WTC11 (cell line): ENCODE data around the gene PCNX3. TPM values are rescaled to one million over a fixed set of nuclear protein-coding genes. Genes with fewer than 3 reads are reported as not detected.

ENCODE experiments used
- ATAC-seq: fragments of 200-7000 bp; cut with Tn5 transposase; 2 replicates; pipeline ENCODE4 v1.10.0; 2021; ENCODE audit warnings: mild to moderate bottlenecking, moderate library complexity
- CTCF ChIA-PET: fragments of 300-600 bp; sonication (Branson Sonifier 250); formaldehyde crosslinking; loops from one replicate; lab custom pipeline; 2021; ENCODE audit warnings: antibody characterized with exemption; lab: Charles Lee
- POLR2A ChIA-PET: fragments of 350-600 bp; sonication (Branson Sonifier 250); formaldehyde crosslinking; loops from one replicate; lab custom pipeline; 2021; ENCODE audit warnings: antibody characterized with exemption; lab: Charles Lee
- DNase-seq: peaks from one replicate; pipeline ENCODE4 v3.0.0; 2021; ENCODE audit warnings: low spot score
- H3K27ac Mint-ChIP-seq: 2 replicates; pipeline ENCODE4 v1.8.0; 2021; ENCODE audit warnings: mixed read lengths
- H3K27me3 Mint-ChIP-seq: 2 replicates; pipeline ENCODE4 v1.8.0; 2021; ENCODE audit warnings: low read depth, mild to moderate bottlenecking, moderate library complexity, mixed read lengths
- H3K36me3 Mint-ChIP-seq: 2 replicates; pipeline ENCODE4 v1.8.0; 2021; ENCODE audit warnings: mixed read lengths
- H3K4me1 Mint-ChIP-seq: 2 replicates; pipeline ENCODE4 v1.8.0; 2022; ENCODE audit warnings: mixed read lengths
- H3K4me3 Mint-ChIP-seq: 2 replicates; pipeline ENCODE4 v1.8.0; 2021; ENCODE audit warnings: mild to moderate bottlenecking, moderate library complexity, mixed read lengths
- H3K9me3 Mint-ChIP-seq: 2 replicates; pipeline ENCODE4 v1.8.0; 2021; ENCODE audit warnings: mixed read lengths
- CREB1 ChIP-seq: sonication (generic); formaldehyde crosslinking; IDR thresholded peaks from 2 replicates; pipeline ENCODE4 v1.8.0; 2023; ENCODE audit warnings: mild to moderate bottlenecking, missing genetic modification reagents
- FOXP1 ChIP-seq: sonication (generic); formaldehyde crosslinking; IDR thresholded peaks from 2 replicates; pipeline ENCODE4 v1.8.0; 2022; ENCODE audit warnings: missing genetic modification reagents, mild to moderate bottlenecking, moderate library complexity, borderline replicate concordance
- NFE2L1 ChIP-seq: sonication (generic); formaldehyde crosslinking; IDR thresholded peaks from 2 replicates; pipeline ENCODE4 v1.8.1; 2023; ENCODE audit warnings: missing genetic modification reagents
- NFYB ChIP-seq: sonication (generic); formaldehyde crosslinking; conservative IDR thresholded peaks from 2 replicates; pipeline ENCODE4 v1.8.0; 2022; ENCODE audit warnings: low read depth, missing genetic modification reagents
- SP1 ChIP-seq: sonication (generic); formaldehyde crosslinking; conservative IDR thresholded peaks from 2 replicates; pipeline ENCODE4 v1.8.1; 2022; ENCODE audit warnings: missing genetic modification reagents
- ZNF232 ChIP-seq: sonication (generic); formaldehyde crosslinking; IDR thresholded peaks from 2 replicates; pipeline ENCODE4 v1.8.0; 2022; ENCODE audit warnings: mild to moderate bottlenecking, missing genetic modification reagents
- ZNF416 ChIP-seq: fragments of 250-450 bp; sonication (Bioruptor Pico); IDR thresholded peaks from 2 replicates; pipeline ENCODE4 v1.9.0; 2021; ENCODE audit warnings: mild to moderate bottlenecking, inconsistent platforms
- total RNA-seq: library from RNA; stranded (reverse); gene quantifications from 3 replicates; pipeline ENCODE4 v1.2.3, GENCODE V29; 2021
- TF ChIP-seq, protein P1 (sequence below): sonication (generic); formaldehyde crosslinking; IDR thresholded peaks from 2 replicates; pipeline ENCODE4 v1.8.0; 2022; ENCODE audit warnings: mild to moderate bottlenecking, missing genetic modification reagents
- TF ChIP-seq, protein P2 (sequence below): sonication (generic); formaldehyde crosslinking; IDR thresholded peaks from 2 replicates; pipeline ENCODE4 v1.8.0; 2022; ENCODE audit warnings: mild to moderate bottlenecking, missing genetic modification reagents
- TF ChIP-seq, protein P3 (sequence below): sonication (generic); formaldehyde crosslinking; IDR thresholded peaks from 2 replicates; pipeline ENCODE4 v1.8.0; 2023; ENCODE audit warnings: mild to moderate bottlenecking, missing genetic modification reagents
- TF ChIP-seq, protein P4 (sequence below): sonication (generic); formaldehyde crosslinking; IDR thresholded peaks from 2 replicates; pipeline ENCODE4 v1.8.1; 2023; ENCODE audit warnings: mild to moderate bottlenecking, missing genetic modification reagents, moderate library complexity
- TF ChIP-seq, protein P5 (sequence below): sonication (generic); formaldehyde crosslinking; conservative IDR thresholded peaks from 2 replicates; pipeline ENCODE4 v1.8.1; 2023; ENCODE audit warnings: mild to moderate bottlenecking, low read depth, missing genetic modification reagents, moderate library complexity
- TF ChIP-seq, protein P6 (sequence below): fragments of 200-600 bp; IDR thresholded peaks from 2 replicates; pipeline ENCODE4 v1.8.0; 2022; ENCODE audit warnings: antibody characterized with exemption

The PCNX3 gene
- total RNA-seq, 1 experiment from 2014 or later = 51.6 TPM

DNA sequence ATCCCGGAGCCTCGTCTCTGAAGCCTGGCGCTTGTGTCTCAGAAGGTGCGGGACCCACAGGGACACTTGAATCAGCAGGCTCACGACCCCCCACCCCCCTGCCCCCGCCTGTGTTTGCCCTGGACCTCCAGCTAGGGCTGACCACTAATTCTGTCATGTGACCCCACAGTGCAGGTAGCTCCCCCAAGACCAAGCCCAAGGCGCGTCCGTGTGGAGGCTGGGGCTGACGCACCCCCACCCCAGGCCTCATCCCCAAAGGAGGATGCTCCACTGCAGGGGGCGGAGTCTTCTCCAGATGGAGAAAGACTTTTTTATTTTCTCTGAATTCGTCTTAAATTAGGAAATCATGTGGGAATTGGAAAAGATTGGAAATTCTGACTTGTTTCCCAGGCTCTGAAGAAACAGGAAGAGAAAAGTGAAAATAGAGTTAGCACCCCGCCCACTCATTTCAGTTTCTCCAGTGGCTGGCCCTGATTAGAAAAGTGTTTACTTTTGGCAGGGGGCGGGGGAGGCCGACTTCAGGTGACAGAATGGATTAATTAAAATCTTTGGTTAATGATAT lies 48.1 kb downstream of the PCNX3 start:
- H3K27ac Mint-ChIP-seq = peak overlapping the region; percentile 46
- ATAC-seq = no peak
- TF ChIP-seq ZNF416 (CRISPR knock-in tag) (no peak), CREB1 (CRISPR knock-in tag) (no peak)
- TF ChIP-seq, protein P1, sequence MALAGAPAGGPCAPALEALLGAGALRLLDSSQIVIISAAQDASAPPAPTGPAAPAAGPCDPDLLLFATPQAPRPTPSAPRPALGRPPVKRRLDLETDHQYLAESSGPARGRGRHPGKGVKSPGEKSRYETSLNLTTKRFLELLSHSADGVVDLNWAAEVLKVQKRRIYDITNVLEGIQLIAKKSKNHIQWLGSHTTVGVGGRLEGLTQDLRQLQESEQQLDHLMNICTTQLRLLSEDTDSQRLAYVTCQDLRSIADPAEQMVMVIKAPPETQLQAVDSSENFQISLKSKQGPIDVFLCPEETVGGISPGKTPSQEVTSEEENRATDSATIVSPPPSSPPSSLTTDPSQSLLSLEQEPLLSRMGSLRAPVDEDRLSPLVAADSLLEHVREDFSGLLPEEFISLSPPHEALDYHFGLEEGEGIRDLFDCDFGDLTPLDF (CRISPR knock-in tag) = no peak
- TF ChIP-seq, protein P2, sequence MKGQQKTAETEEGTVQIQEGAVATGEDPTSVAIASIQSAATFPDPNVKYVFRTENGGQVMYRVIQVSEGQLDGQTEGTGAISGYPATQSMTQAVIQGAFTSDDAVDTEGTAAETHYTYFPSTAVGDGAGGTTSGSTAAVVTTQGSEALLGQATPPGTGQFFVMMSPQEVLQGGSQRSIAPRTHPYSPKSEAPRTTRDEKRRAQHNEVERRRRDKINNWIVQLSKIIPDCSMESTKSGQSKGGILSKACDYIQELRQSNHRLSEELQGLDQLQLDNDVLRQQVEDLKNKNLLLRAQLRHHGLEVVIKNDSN (CRISPR knock-in tag) = 0 out of 2 replicates have a peak, but pooled peaks have one; percentile 1
- TF ChIP-seq, protein P3, sequence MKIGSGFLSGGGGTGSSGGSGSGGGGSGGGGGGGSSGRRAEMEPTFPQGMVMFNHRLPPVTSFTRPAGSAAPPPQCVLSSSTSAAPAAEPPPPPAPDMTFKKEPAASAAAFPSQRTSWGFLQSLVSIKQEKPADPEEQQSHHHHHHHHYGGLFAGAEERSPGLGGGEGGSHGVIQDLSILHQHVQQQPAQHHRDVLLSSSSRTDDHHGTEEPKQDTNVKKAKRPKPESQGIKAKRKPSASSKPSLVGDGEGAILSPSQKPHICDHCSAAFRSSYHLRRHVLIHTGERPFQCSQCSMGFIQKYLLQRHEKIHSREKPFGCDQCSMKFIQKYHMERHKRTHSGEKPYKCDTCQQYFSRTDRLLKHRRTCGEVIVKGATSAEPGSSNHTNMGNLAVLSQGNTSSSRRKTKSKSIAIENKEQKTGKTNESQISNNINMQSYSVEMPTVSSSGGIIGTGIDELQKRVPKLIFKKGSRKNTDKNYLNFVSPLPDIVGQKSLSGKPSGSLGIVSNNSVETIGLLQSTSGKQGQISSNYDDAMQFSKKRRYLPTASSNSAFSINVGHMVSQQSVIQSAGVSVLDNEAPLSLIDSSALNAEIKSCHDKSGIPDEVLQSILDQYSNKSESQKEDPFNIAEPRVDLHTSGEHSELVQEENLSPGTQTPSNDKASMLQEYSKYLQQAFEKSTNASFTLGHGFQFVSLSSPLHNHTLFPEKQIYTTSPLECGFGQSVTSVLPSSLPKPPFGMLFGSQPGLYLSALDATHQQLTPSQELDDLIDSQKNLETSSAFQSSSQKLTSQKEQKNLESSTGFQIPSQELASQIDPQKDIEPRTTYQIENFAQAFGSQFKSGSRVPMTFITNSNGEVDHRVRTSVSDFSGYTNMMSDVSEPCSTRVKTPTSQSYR (CRISPR knock-in tag) = no peak
- TF ChIP-seq, protein P4, sequence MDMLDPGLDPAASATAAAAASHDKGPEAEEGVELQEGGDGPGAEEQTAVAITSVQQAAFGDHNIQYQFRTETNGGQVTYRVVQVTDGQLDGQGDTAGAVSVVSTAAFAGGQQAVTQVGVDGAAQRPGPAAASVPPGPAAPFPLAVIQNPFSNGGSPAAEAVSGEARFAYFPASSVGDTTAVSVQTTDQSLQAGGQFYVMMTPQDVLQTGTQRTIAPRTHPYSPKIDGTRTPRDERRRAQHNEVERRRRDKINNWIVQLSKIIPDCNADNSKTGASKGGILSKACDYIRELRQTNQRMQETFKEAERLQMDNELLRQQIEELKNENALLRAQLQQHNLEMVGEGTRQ = peak; percentile 72
- no peaks in the 10 kb centered on the region; the same call in 1 of the 2 replicates for H3K27me3 Mint-ChIP-seq
- DNase-seq = no peak
- H3K9me3 Mint-ChIP-seq = no peaks in the 10 kb centered on the region
- H3K4me3 Mint-ChIP-seq = peak overlapping the region; percentile 86
- ChIA-PET CTCF (interaction anchor here (0.7 to 2.6 kb wide), 20 partner anchors 10 to 359 kb away, joined by 3 to 16 read pairs (median 4); partner anchors contain the start of genes CCDC85B, FIBP, KAT5 and MUS81), POLR2A (interaction anchor here (0.6 to 1.9 kb wide), 7 partner anchors 10 to 869 kb away, joined by 3 to 16 read pairs (median 5); partner anchors contain the start of genes MUS81, PCNX3 and RNASEH2C)
- H3K4me1 Mint-ChIP-seq = peaks cover 4% of the 10 kb centered on the region
- peaks cover 20% of the 10 kb centered on the region for H3K36me3 Mint-ChIP-seq

DNA sequence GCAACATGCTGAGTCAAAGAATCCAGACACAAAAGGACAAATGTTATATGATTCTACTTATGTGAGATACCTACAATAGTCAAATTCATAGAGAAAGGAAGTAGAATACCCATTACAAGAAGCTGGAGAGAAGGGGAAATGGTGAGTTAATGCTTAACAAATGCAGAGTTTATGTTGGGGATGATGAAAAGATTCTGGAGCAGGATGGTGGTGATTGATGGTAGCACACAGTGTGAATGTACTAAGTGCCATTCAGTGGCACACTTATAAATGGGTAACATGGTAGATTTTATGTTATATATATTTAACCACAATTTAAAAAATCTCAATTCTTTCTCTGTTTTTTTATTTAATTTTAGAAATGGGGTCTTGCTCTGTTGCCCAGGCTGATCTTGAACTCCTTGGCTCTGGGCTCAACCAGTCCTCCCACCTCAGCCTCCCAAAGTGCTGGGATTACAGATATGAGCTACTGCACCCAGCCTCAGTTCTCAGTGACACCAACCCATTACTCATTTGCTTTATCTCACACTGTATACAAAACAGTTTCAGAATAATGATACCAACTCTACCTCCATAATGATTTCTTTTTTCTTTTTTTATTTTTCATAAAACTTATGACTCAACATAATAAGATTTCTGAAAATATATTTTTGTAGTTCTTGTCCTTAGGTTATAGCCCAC lies 56.7 kb downstream of the PCNX3 start:
- TF ChIP-seq NFE2L1 (CRISPR knock-in tag) = no peak
- no peak for TF ChIP-seq ZNF416 (CRISPR knock-in tag)
- TF ChIP-seq, protein P5, sequence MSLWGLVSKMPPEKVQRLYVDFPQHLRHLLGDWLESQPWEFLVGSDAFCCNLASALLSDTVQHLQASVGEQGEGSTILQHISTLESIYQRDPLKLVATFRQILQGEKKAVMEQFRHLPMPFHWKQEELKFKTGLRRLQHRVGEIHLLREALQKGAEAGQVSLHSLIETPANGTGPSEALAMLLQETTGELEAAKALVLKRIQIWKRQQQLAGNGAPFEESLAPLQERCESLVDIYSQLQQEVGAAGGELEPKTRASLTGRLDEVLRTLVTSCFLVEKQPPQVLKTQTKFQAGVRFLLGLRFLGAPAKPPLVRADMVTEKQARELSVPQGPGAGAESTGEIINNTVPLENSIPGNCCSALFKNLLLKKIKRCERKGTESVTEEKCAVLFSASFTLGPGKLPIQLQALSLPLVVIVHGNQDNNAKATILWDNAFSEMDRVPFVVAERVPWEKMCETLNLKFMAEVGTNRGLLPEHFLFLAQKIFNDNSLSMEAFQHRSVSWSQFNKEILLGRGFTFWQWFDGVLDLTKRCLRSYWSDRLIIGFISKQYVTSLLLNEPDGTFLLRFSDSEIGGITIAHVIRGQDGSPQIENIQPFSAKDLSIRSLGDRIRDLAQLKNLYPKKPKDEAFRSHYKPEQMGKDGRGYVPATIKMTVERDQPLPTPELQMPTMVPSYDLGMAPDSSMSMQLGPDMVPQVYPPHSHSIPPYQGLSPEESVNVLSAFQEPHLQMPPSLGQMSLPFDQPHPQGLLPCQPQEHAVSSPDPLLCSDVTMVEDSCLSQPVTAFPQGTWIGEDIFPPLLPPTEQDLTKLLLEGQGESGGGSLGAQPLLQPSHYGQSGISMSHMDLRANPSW (CRISPR knock-in tag) = no peak
- TF ChIP-seq, protein P3 (CRISPR knock-in tag) = no peak
- TF ChIP-seq, protein P6, sequence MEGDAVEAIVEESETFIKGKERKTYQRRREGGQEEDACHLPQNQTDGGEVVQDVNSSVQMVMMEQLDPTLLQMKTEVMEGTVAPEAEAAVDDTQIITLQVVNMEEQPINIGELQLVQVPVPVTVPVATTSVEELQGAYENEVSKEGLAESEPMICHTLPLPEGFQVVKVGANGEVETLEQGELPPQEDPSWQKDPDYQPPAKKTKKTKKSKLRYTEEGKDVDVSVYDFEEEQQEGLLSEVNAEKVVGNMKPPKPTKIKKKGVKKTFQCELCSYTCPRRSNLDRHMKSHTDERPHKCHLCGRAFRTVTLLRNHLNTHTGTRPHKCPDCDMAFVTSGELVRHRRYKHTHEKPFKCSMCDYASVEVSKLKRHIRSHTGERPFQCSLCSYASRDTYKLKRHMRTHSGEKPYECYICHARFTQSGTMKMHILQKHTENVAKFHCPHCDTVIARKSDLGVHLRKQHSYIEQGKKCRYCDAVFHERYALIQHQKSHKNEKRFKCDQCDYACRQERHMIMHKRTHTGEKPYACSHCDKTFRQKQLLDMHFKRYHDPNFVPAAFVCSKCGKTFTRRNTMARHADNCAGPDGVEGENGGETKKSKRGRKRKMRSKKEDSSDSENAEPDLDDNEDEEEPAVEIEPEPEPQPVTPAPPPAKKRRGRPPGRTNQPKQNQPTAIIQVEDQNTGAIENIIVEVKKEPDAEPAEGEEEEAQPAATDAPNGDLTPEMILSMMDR = no peak
- no peak for TF ChIP-seq NFYB (CRISPR knock-in tag)
- TF ChIP-seq SP1 (CRISPR knock-in tag) = no peak
- no peak for TF ChIP-seq FOXP1 (CRISPR knock-in tag)
- TF ChIP-seq ZNF232 (CRISPR knock-in tag) = no peak
- no peak for DNase-seq
- Mint-ChIP-seq H3K4me1 (no peaks in the 10 kb centered on the region), H3K36me3 (no peaks in the 10 kb centered on the region), H3K9me3 (peaks cover 4% of the 10 kb centered on the region; the same call in 1 of the 2 replicates), H3K4me3 (no peak overlapping the region), H3K27ac (no peak overlapping the region), H3K27me3 (peaks cover 9% of the 10 kb centered on the region; the same call in 1 of the 2 replicates)
- no peak for ATAC-seq
- POLR2A ChIA-PET = no interaction called here
- CTCF ChIA-PET = no interaction called here
